Epithelial cell of proximal tubule (primary cell): ENCODE measurements around the gene RPRML. TPM values are rescaled to one million over a fixed set of nuclear protein-coding genes. Genes with fewer than 3 reads are reported as not detected.

Experiments used
- DNase-seq: peaks from one replicate; pipeline ENCODE4 v3.0.0-alpha.2; 2011; ENCODE audit warnings: low read depth
- H3K4me3 ChIP-seq: 2 replicates; pipeline ENCODE4 v1.5.1; 2011; ENCODE audit warnings: low read depth, mild to moderate bottlenecking, low read length
- total RNA-seq: library from RNA; depleted of rRNA; stranded (reverse); fragments of >200 nt; gene quantifications from 2 replicates; pipeline ENCODE4 v1.2.3, GENCODE V29; 2015
- TF ChIP-seq, protein P1 (sequence below): conservative IDR thresholded peaks from 2 replicates; pipeline ENCODE4 v1.5.1; 2012; ENCODE audit warnings: low read depth, mild to moderate bottlenecking, low read length

Gene RPRML
- total RNA-seq, 1 donor from 2014 or later = not detected

DNA sequence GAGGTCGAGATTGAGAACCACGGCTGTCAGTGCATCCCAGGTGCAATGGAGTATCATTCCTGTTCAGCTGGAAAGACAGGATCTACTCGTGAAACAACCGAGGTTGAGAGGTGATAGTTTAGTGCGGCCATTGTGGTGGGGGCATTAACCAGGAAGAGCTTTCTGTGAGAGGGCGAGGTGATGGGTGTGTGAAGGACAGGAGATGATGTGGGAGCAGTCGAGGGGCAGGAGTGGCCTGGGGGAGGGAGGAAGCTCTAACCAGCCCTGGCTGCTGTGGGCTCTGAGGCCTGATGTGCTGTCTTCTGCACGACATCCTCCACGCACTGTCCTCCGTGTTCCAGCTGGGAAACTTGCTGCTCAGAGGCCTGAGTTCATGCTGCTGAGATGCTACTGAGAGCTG lies 34.1 kb downstream of the RPRML start:
- TF ChIP-seq, protein P1, sequence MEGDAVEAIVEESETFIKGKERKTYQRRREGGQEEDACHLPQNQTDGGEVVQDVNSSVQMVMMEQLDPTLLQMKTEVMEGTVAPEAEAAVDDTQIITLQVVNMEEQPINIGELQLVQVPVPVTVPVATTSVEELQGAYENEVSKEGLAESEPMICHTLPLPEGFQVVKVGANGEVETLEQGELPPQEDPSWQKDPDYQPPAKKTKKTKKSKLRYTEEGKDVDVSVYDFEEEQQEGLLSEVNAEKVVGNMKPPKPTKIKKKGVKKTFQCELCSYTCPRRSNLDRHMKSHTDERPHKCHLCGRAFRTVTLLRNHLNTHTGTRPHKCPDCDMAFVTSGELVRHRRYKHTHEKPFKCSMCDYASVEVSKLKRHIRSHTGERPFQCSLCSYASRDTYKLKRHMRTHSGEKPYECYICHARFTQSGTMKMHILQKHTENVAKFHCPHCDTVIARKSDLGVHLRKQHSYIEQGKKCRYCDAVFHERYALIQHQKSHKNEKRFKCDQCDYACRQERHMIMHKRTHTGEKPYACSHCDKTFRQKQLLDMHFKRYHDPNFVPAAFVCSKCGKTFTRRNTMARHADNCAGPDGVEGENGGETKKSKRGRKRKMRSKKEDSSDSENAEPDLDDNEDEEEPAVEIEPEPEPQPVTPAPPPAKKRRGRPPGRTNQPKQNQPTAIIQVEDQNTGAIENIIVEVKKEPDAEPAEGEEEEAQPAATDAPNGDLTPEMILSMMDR = no peak
- no peak overlapping the region for H3K4me3 ChIP-seq
- no peak for DNase-seq

DNA sequence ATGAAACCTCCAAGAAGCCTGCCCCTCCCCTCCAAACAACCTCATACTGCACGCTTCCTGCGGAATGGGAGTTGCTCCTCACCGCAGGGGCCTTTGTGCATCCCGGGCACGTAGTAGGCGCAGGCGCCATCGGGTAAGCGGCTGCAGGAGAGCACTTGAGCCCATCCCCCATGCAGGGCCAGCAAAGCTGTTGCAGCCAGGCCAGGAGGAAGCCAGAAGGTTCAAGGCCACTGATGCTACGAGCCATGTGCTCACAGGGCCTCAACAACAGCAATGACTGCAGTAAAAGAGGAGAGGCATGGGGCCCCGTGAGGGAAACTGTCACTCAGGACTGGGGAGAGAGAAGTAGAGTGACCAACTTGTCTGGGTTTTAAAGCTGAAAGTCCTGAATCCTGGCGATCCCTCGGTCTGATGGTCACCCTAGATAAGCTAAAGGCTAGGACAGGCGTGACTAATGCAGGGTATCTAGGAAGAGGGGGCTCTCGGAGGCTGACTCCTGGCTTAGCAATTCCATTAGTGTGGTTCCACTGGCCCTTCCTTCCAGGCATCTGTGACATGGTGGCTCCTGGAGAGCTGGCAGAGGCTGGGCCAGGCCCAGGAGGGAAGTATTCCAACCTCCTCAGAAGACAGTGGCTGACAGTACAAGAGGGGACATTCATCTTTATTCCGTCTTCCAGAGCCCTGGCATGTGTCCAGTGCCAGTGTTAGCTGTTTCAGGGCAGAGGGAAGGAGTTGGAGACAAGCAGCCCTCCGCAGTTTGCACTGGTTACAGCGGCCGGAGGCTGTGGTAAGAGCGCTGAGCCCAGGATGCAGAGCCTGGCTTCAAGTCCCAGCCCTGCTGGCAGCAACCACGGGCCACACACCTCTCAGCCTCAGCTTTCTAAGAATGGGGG lies 35.3 kb downstream of the RPRML start:
- H3K4me3 ChIP-seq = no peak overlapping the region
- TF ChIP-seq, protein P1 = no peak
- DNase-seq = no peak

DNA sequence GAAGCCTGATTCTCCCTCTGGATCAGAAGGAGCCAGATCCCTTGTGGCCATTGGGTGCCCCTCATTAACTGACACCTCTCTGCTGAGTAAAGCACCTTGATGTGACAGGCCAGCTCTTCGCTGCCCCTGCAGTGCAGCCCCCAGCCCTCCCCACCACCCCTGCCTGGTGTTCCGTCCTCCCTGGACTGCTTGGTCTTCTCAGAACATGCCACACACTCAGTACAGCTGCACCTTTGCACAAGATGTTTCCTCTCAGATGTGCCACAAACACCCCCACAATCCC lies 35.9 kb downstream of the RPRML start:
- DNase-seq = no peak
- TF ChIP-seq, protein P1 = no peak
- H3K4me3 ChIP-seq = no peak overlapping the region

DNA sequence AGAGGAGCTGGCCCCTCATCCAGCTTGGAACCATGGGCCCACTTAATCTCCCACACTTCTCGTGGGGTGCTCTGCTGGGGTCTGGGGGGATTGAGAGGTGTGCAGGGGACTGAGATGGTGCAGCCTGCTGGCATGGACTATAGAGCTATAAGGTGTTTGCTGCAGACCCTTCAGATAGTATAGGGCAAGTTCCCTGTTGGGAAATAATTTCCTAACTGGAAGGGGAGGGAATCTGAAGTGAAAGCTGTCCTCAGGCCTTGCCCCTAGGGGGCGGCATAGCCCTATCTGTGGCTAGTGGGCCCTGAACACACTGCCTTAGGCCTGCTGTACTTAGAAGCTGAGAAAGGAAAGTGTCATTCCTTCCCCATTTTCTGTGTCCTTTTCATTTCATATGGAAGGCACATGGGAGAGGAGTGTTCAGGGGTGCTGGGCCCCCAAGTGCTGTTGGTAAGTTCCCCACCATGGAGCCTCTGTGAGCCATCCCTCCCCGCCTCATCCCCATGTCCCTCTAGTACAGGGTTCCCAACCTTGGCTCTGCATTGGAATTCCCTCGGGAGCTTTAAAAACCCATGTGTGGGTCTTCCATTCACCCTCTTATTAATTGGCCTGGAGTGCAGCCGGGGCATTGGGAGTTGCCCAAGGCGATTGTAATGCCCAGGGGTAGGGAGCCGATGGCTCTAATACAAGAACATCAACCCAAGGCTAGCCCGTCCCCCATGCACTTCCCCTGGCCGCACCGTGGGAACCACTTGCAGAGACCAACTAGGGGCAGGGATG lies 36.4 kb downstream of the RPRML start:
- no peak for DNase-seq
- TF ChIP-seq, protein P1 = peak; percentile 95
- H3K4me3 ChIP-seq = no peak overlapping the region

DNA sequence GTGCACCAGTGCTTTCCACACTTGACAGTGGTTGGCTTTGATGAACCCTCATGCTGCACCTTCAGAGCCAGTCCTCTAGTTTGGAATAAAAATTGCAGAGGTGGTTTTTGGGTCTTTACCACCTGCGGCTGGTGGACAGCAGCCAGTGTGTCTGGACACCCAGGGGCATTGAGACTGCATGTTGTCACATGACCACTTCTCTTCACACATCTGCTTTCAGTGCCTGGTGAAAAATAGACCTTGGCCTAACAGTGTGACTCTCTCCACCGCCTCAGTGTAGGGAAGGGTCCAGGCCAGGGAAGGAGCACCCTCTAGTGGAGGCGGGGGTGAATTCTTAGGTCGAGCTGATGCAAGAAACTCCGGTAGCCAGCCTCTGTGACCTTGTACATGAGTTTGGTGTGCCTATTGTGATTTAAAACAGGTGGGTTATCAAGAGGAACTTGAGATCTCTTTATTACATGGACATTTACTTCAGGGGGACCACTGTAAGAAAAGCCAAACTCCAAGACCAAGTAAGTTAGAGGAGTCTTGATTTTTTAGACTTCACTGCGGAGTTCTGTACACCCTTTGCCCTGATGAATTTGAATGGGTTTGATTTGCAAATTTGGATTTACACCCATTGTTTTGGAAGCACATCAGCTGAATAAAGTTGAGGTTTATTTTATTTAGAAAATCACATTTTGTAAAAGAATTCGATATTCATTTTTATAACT lies 38.2 kb downstream of the RPRML start:
- DNase-seq = no peak
- TF ChIP-seq, protein P1 = peak; percentile 94

DNA sequence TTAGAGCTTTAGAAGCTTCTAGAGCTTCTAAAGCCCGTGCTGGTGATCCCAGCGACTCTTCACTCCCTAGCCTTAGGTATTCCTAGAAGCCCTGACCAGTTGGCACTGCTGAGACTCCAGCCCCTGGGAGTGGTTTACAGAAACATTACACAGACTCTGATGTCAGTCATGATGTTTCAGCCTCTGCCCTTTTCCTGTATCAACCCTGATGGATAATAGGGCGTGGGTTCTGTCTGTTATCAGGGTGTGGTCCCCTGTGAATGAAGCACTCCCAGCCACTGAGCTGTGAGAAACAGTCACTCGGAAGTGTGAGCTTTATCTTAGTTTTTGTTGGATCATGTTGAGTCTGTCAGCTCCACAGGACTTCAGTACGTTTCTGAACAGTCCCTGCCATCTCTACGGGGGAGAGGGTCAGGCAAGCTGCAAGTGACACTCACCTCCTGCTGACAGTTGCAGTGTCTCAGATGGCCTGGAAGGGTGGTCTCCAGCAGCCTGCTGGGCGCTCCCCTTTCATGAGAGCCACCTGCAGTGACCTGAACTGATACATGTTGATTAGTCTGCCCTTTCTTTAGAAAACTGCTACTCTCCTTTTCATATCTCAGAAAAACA lies 43.3 kb downstream of the RPRML start:
- no peak for DNase-seq
- no peak overlapping the region for H3K4me3 ChIP-seq

More for the DNA sequence above, 38.2 kb downstream of the RPRML start:
- H3K4me3 ChIP-seq = no peak overlapping the region

More for the DNA sequence above, 43.3 kb downstream of the RPRML start:
- TF ChIP-seq, protein P1 = no peak
